GM13977 (cell line): ENCODE results near the gene DBNDD1.

ENCODE experiments used
- DNase-seq: peaks from one replicate; pipeline ENCODE4 v3.0.0; 2012; ENCODE audit warnings: low spot score
- CTCF ChIP-seq: IDR thresholded peaks from 2 replicates; pipeline ENCODE4 v1.5.1; 2012; ENCODE audit warnings: mild to moderate bottlenecking, control low read depth; ENCODE audit not compliant: insufficient read depth; ENCODE audit errors: extremely low read depth, missing control alignments
- in situ Hi-C: fragments of 300-500 bp; cut with MboI; formaldehyde crosslinking; loops from one replicate; pipeline ENCODE4 v1.12.0; 2022; ENCODE audit warnings: low sequenced_read_pairs, low pct_unique_long_range_greater_than_20kb, mixed read lengths, inconsistent platforms; ENCODE audit not compliant: unreplicated experiment

DBNDD1 gene

DNA sequence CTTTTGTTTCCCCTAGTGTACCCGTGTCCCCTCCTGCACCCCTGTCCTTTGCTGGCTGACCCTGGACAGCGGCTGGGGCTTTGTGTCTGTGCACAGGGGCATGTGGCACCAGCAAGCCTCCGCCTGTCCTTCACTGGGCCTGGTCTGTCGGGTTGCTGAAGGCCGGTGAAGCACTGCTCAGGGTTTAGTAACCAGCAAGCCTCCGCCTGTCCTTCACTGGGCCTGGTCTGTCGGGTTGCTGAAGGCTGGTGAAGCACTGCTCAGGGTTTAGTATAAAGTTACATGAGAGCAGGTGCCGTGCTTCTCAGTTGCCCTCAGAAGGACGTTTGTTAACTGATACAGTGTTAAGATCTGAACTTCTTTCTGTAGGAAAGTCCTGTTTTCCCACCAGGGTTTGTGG lies 36.9 kb downstream of the DBNDD1 start:
- in situ Hi-C loops: no loop called here
- TF ChIP-seq CTCF: no peak
- no peak for DNase-seq

DNA sequence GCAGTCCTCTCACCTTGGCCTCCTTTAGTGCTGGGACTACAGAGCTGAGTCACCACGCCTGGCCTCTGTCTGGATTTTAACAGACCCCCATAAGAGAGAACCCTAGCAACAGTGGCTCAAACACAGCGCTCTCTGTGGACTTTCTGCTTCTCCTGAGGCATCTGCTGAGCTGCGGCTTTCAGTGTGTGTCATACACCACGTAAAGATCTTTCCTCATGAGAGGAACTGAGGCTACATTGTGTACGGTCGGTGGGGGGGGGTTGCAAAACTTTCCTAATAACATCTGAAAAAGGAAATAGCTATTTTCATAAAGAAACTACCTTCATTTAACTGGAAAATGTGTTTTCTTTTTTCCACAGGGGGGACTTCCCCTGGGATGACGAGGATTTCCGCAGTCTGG lies 37.8 kb downstream of the DBNDD1 start:
- in situ Hi-C loops: no loop called here
- TF ChIP-seq CTCF: no peak
- DNase-seq: no peak

DNA sequence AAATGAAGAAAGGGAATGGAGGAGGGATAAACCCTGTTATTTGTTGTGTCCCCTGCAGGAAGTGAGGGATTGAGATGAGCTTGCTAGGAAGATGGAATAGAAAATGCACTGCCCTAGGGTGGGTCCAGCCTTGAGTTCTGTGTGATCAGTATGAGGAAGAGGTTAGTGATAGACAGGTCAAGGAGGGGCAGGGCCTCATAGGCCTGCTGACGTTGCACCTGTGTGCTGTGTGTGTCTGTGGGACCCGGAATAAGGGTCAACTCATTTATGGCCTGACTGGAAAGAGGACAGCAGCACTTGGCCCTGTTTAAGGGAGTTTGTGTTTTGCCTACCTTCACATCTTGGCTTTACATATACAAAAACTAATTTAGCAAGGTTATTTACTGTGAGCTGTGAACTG lies 44.4 kb downstream of the DBNDD1 start:
- DNase-seq: no peak
- TF ChIP-seq CTCF: no peak
- in situ Hi-C loops: no loop called here

GRCh38 chr16:89973654-89974335 lies 45.5 kb downstream of the DBNDD1 start:
- TF ChIP-seq CTCF: no peak
- DNase-seq: no peak
- in situ Hi-C loops: no loop called here

DNA sequence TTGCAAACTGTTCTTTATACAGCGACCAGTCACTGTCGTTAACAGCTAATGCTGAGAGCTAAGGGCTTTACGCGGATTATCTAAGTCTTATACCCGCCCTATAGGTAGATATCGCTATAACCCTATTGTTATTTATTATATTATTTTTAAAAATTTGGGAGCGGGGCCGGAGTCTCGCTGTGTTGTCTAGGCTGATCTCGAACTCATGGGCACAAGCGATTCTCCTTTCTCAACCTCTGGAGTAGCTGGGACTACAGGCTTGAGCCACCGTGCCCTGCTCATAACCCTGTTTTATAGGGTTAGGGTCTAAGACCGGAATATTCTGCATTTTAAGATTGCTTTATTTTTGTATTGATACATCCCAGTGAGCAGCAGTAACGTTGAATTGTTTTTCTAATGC lies 46.0 kb downstream of the DBNDD1 start:
- no peak for DNase-seq
- no peak for TF ChIP-seq CTCF
- in situ Hi-C loops: no loop called here

DNA sequence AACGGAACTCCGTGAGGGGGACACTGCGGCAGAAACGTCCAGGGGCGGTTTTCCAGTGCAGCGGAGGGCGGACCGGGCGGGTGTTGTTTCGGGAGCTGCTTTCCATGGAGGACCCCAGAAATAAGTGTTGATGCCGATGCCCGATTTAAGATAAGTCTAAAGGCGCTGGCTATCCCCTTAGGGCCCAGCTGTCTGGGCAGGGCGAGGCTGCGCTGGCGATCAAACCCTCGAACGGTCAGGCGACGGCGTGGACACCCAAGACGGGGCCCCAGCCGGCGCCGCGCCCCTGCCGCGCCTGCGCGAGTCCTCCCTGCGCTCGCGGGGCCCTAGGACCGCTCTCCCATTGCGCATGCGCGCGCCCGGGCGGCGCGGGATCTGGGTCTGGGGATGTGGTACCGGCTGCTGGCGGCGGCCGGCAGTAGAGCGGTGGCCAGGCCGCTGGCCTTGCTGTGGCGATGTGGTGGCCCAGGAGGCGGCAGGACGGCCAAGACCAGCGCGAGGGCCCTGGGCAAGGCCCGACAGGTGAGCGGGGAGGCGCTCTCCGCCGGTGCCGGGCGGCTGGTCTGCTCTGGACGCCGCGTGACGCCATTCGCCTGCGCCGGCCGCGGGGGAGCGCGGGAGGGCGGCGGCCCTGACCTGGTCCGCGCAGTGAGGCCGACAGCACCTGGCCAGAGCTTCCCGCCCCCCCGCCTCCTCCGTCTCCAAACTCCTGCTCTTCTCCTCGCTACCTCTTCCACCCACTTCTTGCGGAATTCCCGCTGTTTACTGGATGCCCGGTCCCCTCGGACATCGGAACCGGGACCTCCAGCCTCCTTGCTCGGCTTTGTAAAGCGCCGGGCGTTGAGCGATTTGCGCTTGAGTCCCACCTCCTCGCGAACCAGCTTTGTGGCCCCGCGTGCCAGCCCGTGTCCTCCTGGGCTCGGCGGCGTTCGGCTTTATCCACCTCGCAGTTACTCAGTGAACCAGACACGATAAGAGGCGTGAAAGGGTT lies 46.7 kb downstream of the DBNDD1 start:
- DNase-seq: peak; percentile 100
- peak; percentile 20 for TF ChIP-seq CTCF
- in situ Hi-C loops: no loop called here
